ENCODE results near the gene HYI.

DNA sequence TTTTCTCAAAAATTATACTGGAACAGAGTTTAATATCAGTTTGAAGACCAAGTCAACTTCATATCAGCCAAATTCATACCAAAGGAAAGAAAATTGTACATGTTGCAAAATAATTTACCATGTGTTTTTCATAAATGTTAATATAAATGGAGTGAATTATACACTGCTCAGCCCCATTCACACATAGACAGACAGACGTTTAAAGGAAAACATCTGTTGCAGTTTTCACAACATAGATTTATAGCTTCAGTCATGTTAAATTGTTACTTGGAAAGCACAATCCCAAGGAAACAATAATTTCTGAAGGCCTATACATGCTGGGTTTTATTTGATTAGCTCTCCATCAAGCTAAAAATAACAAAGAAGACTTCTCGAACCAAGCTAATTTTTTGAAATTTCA, 27.8 kb upstream of the HYI start:
- TF ChIP-seq, protein P1, sequence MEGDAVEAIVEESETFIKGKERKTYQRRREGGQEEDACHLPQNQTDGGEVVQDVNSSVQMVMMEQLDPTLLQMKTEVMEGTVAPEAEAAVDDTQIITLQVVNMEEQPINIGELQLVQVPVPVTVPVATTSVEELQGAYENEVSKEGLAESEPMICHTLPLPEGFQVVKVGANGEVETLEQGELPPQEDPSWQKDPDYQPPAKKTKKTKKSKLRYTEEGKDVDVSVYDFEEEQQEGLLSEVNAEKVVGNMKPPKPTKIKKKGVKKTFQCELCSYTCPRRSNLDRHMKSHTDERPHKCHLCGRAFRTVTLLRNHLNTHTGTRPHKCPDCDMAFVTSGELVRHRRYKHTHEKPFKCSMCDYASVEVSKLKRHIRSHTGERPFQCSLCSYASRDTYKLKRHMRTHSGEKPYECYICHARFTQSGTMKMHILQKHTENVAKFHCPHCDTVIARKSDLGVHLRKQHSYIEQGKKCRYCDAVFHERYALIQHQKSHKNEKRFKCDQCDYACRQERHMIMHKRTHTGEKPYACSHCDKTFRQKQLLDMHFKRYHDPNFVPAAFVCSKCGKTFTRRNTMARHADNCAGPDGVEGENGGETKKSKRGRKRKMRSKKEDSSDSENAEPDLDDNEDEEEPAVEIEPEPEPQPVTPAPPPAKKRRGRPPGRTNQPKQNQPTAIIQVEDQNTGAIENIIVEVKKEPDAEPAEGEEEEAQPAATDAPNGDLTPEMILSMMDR (IDR thresholded peaks at IDR 0.05), result no peak
- TF ChIP-seq POLR2A (IDR thresholded peaks at IDR 0.05) (no peak), EP300 (IDR thresholded peaks at IDR 0.05) (no peak), POLR2AphosphoS5 (IDR thresholded peaks at IDR 0.05) (no peak)
